RKO (cell line): ENCODE data around the gene TMEM218.

Experiments used
- DNase-seq: peaks from one replicate; pipeline ENCODE4 v3.0.0-alpha.2; 2016; ENCODE audit warnings: low spot score

Gene TMEM218

GRCh38 chr11:125053167-125053566 lies 58.3 kb downstream of the TMEM218 start:
- DNase-seq = peak; percentile 19

- no peak for DNase-seq
Measured at GRCh38 chr11:125052047-125052446, 59.4 kb downstream of the TMEM218 start.

GRCh38 chr11:125049164-125049792 lies 62.1 kb downstream of the TMEM218 start:
- no peak for DNase-seq
